Activated effector memory CD4-positive, alpha-beta T cell treated with anti-CD3 and anti-CD28 coated beads, Interleukin-2, amount 50 U/mL, for 16 hours (primary cell): ENCODE results near the gene EIF3F.

ENCODE experiments used
- DNase-seq: peaks from one replicate; pipeline ENCODE4 v3.0.0-alpha.2; 2020

EIF3F gene

GRCh38 chr11:8040261-8040920, 53.3 kb downstream of the EIF3F start:
- no peak for DNase-seq

- DNase-seq: no peak
Measured at GRCh38 chr11:8040921-8041285, 53.8 kb downstream of the EIF3F start.

GRCh38 chr11:8041576-8041975, 54.4 kb downstream of the EIF3F start:
- no peak for DNase-seq

DNA sequence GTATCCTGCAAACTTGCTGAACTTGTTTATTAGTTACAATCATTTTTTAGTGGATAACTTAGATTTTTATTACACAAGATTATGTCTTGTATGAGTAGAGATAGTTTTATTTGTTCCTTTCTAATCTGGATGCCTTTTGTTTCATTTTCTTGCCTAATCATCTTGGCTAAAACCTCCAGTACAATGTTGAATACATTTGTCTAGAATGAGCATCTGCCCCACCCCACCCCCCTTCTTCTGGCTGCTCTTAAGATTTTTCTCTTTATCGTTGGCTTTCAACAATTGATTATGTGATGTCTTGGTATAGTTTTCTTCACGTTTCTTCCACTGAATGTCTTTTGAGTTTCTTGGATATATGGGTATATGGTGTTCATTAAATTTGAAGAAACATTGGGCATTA, 56.6 kb downstream of the EIF3F start:
- DNase-seq: no peak

DNA sequence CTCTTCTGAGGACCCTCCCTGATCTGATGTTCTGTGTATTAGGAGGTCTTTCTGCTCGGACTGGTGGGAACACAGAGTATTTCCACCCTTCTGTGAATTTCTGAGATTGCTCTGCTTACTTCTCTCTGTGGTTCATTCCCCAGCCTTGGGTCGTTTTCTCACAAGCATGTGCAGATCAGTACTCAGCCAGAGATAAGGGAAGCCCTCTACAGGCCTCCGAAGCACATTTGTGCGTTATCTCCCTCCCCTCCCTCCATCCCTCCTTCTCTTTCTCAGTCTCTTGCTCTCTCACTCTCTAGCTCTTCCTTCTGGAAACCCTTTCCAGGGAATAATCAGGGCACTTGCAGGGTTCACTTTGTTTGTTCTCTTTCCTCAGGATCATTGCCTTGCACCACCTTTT, 58.7 kb downstream of the EIF3F start:
- DNase-seq: no peak

GRCh38 chr11:8047382-8047781, 60.2 kb downstream of the EIF3F start:
- no peak for DNase-seq

GRCh38 chr11:8049084-8049483, 61.9 kb downstream of the EIF3F start:
- DNase-seq: no peak
